HG03196 (cell line): Measurements from ENCODE around the gene SGPL1.
"Not testable (repeated sequence)": the region's sequence is repeated elsewhere in the genome, so short reads cannot be mapped to it uniquely, and the experiment has no call there.

Source experiments
- ATAC-seq: cut with Tn5 transposase; IDR thresholded peaks from one replicate; pipeline ENCODE4 v1.9.1; 2021; ENCODE audit not compliant: unreplicated experiment

The SGPL1 gene, protein sequence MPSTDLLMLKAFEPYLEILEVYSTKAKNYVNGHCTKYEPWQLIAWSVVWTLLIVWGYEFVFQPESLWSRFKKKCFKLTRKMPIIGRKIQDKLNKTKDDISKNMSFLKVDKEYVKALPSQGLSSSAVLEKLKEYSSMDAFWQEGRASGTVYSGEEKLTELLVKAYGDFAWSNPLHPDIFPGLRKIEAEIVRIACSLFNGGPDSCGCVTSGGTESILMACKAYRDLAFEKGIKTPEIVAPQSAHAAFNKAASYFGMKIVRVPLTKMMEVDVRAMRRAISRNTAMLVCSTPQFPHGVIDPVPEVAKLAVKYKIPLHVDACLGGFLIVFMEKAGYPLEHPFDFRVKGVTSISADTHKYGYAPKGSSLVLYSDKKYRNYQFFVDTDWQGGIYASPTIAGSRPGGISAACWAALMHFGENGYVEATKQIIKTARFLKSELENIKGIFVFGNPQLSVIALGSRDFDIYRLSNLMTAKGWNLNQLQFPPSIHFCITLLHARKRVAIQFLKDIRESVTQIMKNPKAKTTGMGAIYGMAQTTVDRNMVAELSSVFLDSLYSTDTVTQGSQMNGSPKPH

DNA sequence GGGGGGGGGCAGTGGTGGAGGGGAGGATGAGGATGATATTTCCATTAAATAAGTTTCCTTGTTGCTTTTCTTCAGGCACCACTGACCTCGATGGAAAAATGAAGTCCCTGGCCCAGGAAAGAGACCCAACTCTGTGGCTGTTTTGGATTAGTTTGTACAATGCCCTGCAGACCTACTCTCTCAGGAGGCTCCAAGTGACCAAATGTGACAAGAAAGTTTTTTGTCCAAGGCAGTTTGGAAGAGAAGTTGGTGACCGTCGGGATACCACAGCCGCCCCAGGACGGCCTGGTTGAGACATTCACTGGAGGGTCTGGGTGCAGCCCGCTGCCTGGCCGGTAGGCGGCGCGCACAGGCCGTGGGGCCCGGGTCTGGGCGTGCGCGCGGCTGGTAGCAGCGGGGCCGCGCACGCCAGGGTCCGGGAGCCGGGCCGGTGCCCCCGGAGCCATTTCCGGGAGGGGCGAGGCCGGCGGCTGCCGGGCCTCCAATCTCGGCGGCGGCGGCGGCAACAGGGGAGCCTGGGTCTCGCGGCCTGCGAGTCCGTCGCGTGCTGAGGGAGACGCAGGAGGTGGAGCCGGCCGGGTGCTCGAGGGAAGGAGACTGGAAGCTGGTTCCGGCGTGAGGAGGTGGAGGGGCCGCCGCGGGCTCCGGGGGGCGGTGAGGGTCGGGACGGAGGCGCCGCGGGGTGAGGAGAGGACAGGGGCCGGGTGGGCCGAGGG is at the start of gene SGPL1:
Gene SGPL1, plus strand, starts transcription at position 445 of the 716 bp plus-strand sequence. CDS start 906 bp downstream, outside the sequence.
- ATAC-seq: peak; percentile 80

DNA sequence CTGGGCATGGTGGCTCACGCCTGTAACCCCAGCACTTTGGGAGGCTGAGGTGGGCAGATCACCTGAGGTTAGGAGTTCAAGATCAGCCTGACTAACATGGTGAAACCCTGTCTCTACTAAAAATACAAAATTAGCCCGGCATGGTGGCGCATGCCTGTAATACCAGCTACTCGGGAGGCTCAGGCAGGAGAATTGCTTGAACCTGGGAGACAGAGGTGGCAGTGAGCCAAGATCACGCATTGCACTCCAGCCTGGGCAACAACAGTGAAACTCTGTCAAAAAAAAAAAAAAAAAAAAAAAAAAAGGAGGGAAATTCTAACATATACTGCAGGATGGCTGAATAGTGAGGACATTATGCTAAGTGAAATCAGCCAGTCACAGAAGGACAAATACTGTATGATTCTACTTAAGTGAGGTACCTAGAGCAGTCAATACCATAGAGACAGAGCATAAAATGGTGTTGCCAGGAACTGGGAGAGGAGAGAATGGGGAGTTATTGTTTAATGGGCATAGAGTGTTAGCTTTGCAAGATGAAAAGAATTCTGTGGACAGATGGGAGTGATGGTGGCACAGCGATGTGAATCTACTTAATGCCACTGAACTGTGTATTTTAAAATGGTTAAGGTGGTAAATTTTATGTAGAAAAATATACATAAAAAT is 47.6 kb upstream of the SGPL1 start:
- ATAC-seq: not testable (repeated sequence)

DNA sequence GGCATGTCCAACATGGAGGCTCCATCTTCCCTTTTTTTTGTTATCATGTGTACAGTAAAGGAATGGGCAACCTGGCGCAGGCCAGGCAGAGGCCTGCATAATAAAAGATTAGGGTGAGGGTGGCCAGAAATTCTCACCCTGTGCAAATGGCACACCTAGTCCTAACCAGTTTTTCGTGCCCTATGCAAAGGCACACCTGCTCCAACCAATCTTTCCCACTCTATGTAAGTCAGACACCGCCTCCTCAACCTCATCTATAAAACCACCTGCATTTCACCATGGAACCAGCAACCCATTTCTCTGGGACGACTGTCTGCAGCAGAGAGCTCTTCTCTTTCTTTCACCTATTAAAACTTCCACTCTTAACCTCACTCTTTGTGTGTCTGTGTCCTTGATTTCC is 46.6 kb upstream of the SGPL1 start:
- ATAC-seq: no peak

DNA sequence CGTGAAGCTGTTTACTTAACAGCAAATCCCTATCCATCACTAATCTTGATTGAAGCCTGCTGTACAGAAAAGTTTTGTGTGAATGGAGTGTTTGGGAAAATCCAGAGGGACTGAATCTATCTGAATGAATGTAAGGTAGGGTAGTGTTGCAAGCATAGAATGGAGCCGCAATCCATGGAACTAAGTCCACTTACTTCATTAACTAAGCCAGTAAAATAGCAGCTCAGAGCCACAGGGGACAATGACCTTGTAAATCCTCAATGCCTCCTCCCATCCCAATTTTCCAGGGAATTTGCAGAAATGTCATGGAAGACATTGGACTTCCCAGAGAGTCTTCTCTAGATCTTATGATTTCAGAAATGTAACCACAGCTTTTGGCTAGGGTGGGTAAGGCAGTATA is 45.7 kb upstream of the SGPL1 start:
- no peak for ATAC-seq

DNA sequence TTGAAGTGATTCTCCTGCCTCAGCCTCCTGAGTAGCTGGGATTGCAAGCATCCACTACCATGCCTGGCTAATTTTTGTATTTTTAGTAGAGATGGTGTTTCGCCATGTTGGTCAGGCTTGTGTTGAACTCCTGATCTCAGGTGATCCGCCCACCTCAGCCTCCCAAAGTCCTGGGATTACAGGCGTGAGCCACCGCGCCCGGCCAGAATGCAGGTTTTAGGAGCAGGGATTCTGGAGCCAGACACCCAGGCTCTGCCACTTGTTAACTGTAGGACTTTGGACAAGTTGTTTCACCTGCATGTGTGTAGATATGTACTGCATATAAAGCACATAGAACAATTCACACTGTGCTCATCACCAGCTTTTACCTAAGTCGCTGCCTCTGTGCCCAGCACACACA is 45.2 kb upstream of the SGPL1 start:
- ATAC-seq: not testable (repeated sequence)

GRCh38 chr10:70771311-70772194 is 44.2 kb upstream of the SGPL1 start:
- no peak for ATAC-seq

DNA sequence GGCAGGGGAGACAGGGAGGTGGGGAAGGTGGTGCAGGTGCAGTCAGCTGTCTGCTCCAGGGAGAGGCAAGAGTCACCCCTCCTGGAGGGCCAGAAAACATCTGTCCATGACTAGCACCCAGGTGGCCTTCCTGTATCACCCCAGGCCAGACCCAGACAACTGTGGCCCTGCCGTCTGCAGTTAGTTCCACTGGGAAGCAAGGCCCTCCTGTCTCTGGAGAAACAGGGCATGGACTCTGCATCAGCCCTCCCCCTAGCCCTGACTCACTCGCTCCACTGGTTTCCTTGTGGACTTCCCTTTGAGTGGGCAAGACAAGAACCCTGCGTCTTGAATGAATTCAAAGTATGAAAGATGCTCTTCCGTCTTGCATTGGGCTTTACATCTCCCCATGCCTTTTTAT is 43.1 kb upstream of the SGPL1 start:
- no peak for ATAC-seq

DNA sequence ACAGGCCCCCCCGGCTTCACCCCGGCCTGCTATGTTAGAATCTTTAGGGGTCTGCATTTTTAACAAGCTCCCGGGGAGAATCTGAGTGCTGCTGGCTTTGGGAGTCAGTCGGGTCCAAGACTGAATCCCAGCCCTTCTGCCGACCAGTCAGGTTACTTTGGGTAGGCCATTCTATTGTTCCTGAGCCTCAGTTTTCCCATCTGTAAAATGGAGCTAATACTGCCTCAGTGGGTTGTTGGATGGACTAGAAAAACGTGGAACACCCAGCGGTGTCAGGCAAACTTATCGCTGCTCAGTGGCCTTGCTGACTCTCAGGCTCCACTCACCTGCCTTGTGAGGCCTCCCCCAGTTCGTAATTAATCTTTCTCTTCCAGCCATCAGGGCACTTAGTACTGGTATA is 42.3 kb upstream of the SGPL1 start:
- ATAC-seq: no peak

GRCh38 chr10:70773965-70774809 is 41.6 kb upstream of the SGPL1 start:
- ATAC-seq: no peak

DNA sequence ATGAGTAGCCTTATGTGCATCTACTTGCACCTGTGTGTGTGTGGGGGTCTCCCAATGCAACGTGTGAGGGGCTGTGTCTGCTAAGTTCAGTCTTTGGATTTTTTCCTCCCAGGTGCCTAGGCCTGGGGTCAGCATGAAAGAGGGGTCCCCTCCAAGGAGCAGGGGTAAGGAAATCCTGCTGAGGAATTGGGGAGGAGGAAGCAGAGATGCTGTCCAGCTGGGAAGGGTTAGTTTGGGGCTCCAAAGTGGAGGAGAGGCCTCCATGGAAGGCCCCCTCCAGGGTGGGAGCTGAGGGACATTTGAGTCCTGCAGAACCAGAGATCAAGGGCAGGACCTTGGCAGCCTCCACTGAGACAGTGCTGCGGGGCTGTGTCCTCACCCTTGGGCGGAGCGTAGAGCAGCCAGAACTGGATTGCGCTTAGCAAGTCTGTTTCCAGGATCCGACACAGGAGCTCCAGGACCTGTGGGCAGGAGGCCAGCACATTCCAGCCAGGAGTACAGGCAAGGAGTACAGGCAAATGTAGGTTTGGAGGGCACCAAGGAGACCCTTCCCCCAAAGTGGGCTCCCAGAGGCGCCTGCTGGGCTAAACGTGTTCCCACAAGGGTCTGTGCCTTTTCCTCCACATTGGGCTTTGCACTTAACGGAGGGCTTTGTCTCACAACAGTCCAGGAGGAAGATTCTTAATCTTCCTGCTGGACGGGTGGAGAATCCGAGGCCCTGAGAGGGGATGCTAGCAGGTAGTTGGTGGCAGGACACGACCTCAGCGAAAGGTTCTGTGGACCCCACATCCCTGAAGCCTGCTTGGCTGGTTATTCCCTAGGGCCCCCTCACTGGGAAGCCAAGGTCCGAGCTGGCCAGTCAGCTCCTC is 40.7 kb upstream of the SGPL1 start:
- no peak for ATAC-seq

DNA sequence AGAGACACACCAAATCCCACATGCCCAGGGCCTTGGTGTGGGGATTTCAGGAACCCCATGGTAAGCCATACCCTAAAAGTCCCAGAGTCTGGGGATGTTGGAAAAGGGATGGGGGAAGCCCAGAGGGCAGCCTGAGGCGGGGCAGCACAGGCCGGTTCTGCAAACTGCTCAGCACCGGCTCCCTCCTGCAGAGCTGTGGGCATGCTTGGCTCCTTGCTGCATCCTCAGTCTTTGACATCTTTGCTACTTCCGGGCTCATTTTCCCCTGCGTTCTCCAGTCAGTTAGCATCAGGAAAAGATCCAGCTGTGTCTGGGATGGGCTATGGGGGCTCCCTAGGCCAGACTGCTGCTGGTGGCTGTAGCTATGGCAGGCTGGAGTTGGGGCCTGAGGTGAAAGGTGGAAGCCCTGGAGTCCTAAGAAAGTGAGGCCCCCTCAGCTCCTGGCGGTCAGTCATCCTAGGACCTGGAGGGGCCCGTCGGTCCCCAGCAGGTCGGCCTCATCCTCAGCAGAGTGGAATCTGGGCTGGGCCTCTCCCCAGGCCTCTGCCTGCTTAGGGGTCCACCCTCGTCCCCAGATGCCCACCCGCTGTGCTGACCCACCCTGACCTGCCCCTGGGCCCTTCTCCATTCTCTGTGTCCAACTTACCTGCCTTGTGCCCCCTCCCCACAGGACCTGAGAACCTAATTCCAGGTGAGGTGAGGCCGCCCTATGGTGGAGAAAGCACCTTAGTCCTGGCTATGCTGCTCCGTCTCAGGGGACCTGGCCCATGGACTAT is 39.9 kb upstream of the SGPL1 start:
- ATAC-seq: no peak

DNA sequence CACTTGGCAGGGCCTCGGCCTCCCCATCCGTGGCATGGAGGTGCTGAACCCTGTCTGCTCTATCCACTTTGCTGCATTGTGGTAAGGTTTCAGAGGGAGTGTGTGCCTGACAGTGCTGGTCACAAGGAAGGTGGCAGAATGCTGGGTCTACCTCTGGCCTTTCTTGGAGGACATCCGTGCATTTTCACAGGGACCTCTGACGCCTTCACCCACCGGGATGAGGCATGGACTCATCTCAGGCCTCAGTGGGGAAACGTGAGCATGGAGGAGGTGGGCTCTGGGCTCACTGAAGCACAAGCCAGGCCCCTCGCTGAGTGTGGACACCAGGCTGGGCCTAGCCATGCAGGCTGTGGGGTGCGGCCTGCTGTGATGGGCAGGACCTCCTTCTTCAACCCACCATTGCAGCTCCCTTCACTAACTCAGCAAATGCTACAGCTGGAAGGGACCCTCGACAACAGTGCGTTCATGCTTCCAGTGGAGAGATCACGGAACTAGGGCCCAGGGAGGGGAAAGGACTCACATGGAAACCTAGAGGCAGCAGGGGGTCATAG is 39.2 kb upstream of the SGPL1 start:
- ATAC-seq: no peak

DNA sequence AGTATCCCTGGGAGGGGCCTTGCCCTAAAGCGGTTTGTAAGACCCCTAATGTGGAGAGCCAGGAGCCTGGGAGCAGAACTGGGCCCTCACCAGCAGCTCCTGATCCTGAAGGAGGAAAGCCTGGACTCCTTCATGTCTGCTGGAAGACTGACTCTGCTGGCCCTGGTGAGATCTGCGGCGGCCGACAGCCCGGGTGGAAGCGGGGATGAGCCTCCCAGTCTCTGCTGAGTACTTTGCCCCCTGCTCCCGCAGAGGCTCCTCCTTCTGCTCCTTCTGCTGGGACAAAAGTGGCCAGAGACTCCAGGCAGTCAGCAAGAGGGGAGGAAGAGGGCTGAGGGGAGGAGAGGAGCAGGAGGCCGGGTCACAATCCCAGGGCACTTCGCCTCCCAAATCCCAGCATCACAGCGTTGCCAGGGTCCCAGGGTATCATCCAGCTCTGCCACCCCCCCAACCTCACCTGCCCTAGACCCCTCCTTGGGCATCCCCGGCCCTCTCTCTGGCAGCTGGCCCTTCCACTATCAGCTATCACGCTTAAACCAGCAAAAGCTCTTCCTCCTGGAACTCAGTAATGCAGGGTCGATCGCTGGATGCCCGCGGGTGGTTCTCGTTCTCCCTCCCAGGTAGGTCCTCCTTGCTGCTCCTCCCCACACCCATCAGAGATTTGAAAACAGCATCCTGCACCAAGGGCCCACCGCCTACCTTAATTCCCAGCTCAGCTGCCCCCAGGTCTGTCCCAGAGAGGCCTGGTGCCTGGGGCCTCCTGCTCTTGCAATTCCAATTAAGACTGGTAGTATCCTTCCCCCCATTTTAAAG is 38.5 kb upstream of the SGPL1 start:
- ATAC-seq: no peak

- no peak for ATAC-seq
Measured at GRCh38 chr10:70778267-70778924, 37.4 kb upstream of the SGPL1 start.

DNA sequence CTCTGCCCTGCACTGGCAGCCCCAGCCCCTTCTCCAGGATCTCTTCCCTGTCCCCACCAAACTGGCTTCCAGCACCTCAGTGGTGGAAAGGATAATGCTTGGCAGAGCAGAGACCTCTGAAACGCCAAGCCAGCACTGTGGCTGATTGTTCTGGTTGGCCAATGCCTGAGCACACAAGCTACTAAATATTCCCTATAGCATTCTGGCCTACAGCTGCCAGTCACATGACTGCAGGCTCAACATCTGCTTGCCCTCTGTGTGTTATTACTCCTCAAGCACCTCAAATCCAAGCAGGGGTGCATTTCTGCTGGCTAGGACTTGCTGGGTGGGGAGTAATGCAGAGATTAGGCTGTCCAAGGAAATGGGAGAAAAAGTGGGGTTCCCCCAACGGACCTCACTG is 36.7 kb upstream of the SGPL1 start:
- ATAC-seq: no peak
